H1 (cell line): ENCODE measurements around the gene MBP.

Experiments
- CTCF ChIP-seq, 3 experiments: IDR thresholded peaks; 1 replicate in 2 of 3; 2 replicates in 1 of 3; pipeline versions ENCODE4 v1.5.1 to v1.6.1; 2011; ENCODE audit warnings: low read length in 3 of 3, mild to moderate bottlenecking in 3 of 3, inconsistent platforms in 2 of 3, low read depth in 1 of 3, moderate library complexity in 1 of 3; ENCODE audit not compliant: insufficient read depth in 1 of 3; ENCODE audit errors: control extremely low read depth in 1 of 3
- POLR2A ChIP-seq, 2 experiments: IDR thresholded peaks; 1 replicate in 1 of 2; 2 replicates in 1 of 2; pipeline ENCODE4 v1.6.1; 2011; ENCODE audit warnings: low read depth in 2 of 2, low read length in 2 of 2, mild to moderate bottlenecking in 2 of 2; ENCODE audit errors: control extremely low read depth in 1 of 2
- TEAD4 ChIP-seq: IDR thresholded peaks from 2 replicates; pipeline ENCODE4 v1.6.1; 2012; ENCODE audit warnings: low read depth, low read length, inconsistent platforms, mixed read lengths

GRCh38 chr18:77084688-77085035 lies 47.9 kb downstream of the MBP start:
- TF ChIP-seq CTCF (IDR thresholded peaks at IDR 0.05; ENCODE audit: control extremely low read depth in 1 of 3, insufficient read depth in 1 of 3, low read depth in 1 of 3, low read length in 3 of 3): no peak
- no peak for TF ChIP-seq TEAD4
- no peak for TF ChIP-seq POLR2A (IDR thresholded peaks at IDR 0.05; ENCODE audit: control extremely low read depth in 1 of 2, low read depth in 2 of 2, low read length in 2 of 2)
